ENCODE measurements around the gene RABL2B. TPM values are rescaled to one million over a fixed set of nuclear protein-coding genes. Genes with fewer than 3 reads are reported as not detected.
"Not testable (repeated sequence)": the region's sequence is repeated elsewhere in the genome, so short reads cannot be mapped to it uniquely, and the experiment has no call there.

The RABL2B gene
- total RNA-seq = 10 to 100 TPM in 1 of 9 donors, 1 to 10 TPM in 8; 3.8 to 12.7 (median 6.4) TPM
- polyA plus RNA-seq = 1 to 10 TPM; 6.7 to 9.1 TPM
- long read RNA-seq, donor 1, partial matches to known transcripts = 1 of 5 reads
- long read RNA-seq, donor 1, other reads (novel, unspliced or antisense) = 2 of 5 reads
- long read RNA-seq, donor 2, partial matches to known transcripts = 6 of 23 reads
- long read RNA-seq, donor 2, other reads (novel, unspliced or antisense) = 14 of 23 reads
- long read RNA-seq, donor 3, partial matches to known transcripts = 1 of 11 reads
- long read RNA-seq, donor 3, other reads (novel, unspliced or antisense) = 6 of 11 reads

- not testable (repeated sequence) for H3K27me3 ChIP-seq
- peak within 1 kb of the TSS in 4 of 12 donors; percentile 22 to 54 (median 37) for H3K27ac ChIP-seq
These were observed at the start of gene RABL2B for GRCh38 chr22:50783033-50783879. Gene RABL2B (minus strand): TSS chr22:50783636. CDS start chr22:50782294, 1,342 bp downstream.

DNA sequence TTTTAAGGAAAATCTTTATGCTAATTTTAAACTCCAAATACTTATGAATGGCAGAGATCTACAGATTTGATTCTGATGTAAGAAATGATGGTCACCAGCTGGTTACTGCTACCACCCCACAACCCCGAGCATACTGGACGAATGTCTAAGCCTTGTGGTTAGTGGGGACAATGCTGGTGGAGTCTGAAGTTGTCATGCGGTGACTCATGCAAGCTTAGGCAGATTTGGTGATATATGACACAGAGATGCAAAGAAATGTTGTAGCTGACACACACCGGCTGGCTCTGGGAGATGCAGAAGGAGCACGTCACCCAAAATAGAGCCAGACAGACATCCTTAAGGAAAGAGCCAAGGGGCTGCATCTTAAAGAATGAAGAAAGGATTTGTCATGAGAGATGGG lies 3.5 kb upstream of the RABL2B start:
- H3K36me3 ChIP-seq; H3K27ac ChIP-seq; DNase-seq; ATAC-seq; H3K4me3 ChIP-seq; intact Hi-C loops (cut with DNase I); H3K4me1 ChIP-seq; H3K9me3 ChIP-seq; H3K27me3 ChIP-seq: not testable (repeated sequence)
- 78 to 100% (median 89%) methylated on average over 1 to 4 of the region's 5 CpGs for WGBS, 4 donors

More at GRCh38 chr22:50783033-50783879, at the start of gene RABL2B:
- peak; percentile 93 to 98 (median 98) for ATAC-seq
- H3K4me3 ChIP-seq = peak within 1 kb of the TSS; percentile 32 to 65 (median 58)
- peak; percentile 88 to 94 (median 90) for DNase-seq
- H3K36me3 ChIP-seq; intact Hi-C loops (cut with DNase I); H3K4me1 ChIP-seq; H3K9me3 ChIP-seq: not testable (repeated sequence)
- TF ChIP-seq POLR2A (IDR thresholded peaks at IDR 0.05) = peak in 1 of 2 donors; percentile 82
- 0 to 1% (median 0%) methylated on average over 6 to 61 of the region's 77 CpGs; no CpG with 5 or more reads in 1 of the 4 donors for WGBS, 4 donors

DNA sequence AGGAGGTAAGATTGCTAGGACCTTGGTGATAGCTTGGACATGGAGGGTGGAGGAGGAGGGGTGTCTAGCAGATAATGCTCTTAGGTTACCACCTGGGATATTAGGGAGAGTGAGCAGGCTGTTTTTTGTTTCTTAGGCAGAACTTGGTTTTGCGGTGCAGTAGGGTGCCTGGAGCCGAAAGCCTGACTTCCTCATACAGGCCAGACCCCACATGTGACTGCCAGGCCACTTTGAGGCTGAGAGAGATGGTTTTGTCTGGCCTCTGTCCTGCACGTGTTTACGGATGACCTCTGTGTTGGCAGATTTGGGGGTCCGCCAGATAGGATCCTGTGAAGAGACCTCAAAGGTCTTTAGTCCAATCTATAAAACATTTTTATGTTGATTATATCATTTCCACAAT lies 1.9 kb upstream of the RABL2B start:
- H3K36me3 ChIP-seq; H3K27ac ChIP-seq; H3K9me3 ChIP-seq; H3K4me3 ChIP-seq; H3K27me3 ChIP-seq; intact Hi-C loops (cut with DNase I); ATAC-seq; H3K4me1 ChIP-seq: not testable (repeated sequence)
- peak in 1 of 5 donors; percentile 8 for DNase-seq
- WGBS, 4 donors = 81 to 89% (median 83%) methylated on average over 2 to 5 of the region's 5 CpGs

DNA sequence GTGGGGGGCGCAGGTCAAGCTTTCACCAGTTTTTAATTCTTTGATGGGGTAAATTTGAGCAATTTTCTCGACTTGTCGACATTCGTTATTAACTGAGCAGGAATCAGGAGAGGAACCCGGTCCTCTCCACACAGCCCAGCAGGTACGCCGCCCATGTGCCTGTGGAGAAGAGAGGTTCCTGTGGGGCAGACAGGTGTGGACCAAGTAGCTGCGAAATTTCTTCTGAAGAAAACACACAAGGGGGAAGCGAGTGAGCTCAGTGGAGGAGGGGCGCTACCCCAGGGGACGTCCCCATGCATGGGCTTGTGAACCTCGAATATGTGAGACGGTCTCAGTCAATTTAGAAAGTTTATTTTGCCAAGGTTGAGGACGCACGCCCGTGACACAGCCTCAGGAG lies 442 bp upstream of the RABL2B start:
- intact Hi-C loops (cut with DNase I); H3K9me3 ChIP-seq; H3K4me1 ChIP-seq; H3K27me3 ChIP-seq; H3K36me3 ChIP-seq; DNase-seq: not testable (repeated sequence)
- Histone ChIP-seq H3K4me3 (peak overlapping the region; percentile 21 to 65 (median 58)), H3K27ac (peak overlapping the region in 4 of 12 donors; percentile 22 to 54 (median 37))
- whole genome bisulfite sequencing, 4 donors = 0 to 1% (median 0%) methylated on average over 7 to 11 of the region's 16 CpGs
- peak in 2 of 4 donors; percentile 26 to 35 for ATAC-seq

- H3K27ac ChIP-seq; H3K36me3 ChIP-seq; DNase-seq; H3K27me3 ChIP-seq; H3K9me3 ChIP-seq; H3K4me3 ChIP-seq; H3K4me1 ChIP-seq; intact Hi-C loops (cut with DNase I); ATAC-seq: not testable (repeated sequence)
- WGBS, 4 donors = 80 to 100% (median 92%) methylated on average over 1 to 2 of the region's 3 CpGs
These were observed 1.2 kb downstream of the RABL2B start for GRCh38 chr22:50782253-50782652.

- H3K27me3 ChIP-seq; intact Hi-C loops (cut with DNase I); H3K4me1 ChIP-seq; H3K4me3 ChIP-seq; ATAC-seq; DNase-seq; H3K27ac ChIP-seq; H3K9me3 ChIP-seq: not testable (repeated sequence)
- H3K36me3 ChIP-seq = peaks cover 0 to 13% (median 3%) of the 10 kb centered on the region in 9 donors
- WGBS, 4 donors = 86 to 92% (median 88%) methylated on average over 4 of the region's 4 CpGs
These were observed 3.2 kb downstream of the RABL2B start for GRCh38 chr22:50780244-50780643.

DNA sequence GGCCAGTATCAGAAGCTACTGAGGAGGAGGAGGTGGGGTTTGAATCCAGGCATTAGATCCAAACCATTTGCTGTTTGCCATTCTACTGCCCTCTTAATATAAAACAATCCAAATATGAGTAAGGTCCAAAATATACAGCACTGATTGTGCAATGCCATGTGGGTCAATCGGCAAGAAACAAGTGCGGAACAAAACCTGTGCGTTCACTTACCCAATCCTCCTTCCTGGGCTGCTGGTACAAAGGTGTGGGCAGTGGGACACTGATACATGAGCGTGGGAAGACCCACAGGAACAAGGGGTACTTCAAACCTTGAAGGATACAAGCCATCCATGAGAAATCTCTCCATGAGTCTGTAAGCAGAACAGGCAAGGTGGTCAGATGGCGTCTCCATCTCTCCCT lies 5.8 kb downstream of the RABL2B start:
- H3K27me3 ChIP-seq; ATAC-seq; intact Hi-C loops (cut with DNase I); H3K27ac ChIP-seq; H3K9me3 ChIP-seq; H3K4me3 ChIP-seq; DNase-seq; H3K4me1 ChIP-seq: not testable (repeated sequence)
- 93 to 96% (median 94%) methylated on average over 5 of the region's 5 CpGs for WGBS, 4 donors
- peaks cover 0 to 13% (median 3%) of the 10 kb centered on the region in 9 donors for H3K36me3 ChIP-seq
